GM19099 (cell line): ENCODE data around the gene FAM222B.

ENCODE experiments used
- POLR2A ChIP-seq: IDR thresholded peaks from 3 replicates; pipeline ENCODE4 v1.6.1; 2011; ENCODE audit warnings: low read depth; ENCODE audit not compliant: insufficient read length; ENCODE audit errors: extremely low read depth

The FAM222B gene

DNA sequence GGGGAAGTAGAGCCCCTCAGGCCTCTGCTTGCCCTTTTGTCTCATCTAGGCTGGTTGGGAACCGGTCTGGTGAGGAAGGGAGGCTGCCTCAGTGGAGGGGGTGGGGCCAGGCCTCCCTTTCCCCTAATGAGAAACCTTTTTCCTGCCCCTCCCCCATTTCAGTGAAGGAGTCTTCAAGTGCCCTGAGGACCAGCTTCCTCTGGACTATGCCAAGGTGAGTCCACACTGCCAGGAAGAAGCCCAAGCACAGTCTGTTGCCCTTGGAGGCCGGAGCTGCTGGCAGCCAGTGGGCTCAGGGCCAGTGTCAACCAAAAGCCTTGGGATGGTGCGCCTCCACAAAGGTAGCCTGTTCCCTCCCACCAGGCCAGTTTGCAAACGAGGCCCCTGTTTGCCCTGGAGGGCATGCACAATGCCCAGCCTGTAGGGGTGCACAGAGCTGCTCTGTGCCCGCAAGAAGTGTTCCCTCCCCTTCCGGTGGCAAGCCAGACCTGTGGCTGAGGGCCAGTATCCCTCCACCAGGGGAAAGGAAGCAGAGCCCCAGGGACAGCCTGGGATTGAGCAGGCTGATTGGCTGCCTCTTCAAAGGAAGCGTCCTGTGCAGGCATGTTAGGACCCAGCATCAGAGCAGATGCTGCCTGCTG, 95.4 kb downstream of the FAM222B start:
- peak; percentile 2 for TF ChIP-seq POLR2A

DNA sequence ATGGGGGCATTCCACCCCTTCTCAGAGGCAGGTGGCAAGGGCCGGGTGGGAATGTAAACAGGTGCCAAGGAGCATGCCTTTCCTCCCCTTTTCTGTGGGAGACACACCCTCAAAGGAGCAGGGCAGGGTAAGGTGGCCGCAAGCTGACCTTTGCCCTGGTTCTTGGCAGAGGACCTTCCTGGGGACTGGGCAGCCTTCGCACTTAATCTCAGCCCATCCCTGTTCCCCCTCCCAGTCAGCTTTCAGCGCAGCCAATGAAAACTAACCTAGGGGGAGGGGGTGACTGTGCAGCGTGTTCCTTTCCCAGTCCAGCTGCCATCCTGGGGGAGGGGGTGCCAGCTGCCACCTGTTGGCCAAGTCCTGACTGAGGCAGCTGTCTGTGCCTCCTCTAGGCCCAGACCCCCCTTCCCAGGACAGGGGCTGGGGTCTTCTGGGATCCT, 96.0 kb downstream of the FAM222B start:
- TF ChIP-seq POLR2A, result no peak

DNA sequence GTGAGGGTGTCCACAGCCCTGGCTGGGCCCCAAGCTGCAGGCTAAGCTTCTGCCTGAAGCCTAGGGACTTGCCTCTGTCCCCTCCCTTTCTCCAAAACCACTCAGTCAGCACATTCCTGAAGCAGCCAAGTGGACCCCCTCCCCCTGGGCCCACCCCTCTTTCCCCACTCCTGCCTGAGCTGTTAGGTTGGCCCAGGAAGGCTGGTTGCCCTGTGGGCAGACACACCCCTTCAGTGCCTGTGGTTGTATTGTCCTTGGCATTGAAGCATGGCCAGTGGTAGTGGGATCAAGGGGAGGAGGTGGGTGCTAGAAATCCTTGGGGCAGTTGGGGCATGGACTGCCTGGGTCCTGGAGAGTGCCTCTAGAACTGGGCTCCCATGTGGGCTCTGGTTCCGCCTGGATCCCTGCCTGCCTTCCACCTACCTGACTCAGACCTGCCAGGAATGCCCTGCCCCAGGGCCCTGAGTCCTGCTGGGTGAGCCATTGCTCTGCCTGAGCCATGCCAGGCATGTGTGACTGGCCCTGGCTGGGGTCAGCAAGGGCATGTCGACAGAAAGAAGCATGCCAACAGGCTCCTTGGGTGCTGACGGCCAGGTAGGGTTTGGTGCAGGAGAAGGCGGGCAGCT, 96.7 kb downstream of the FAM222B start:
- no peak for TF ChIP-seq POLR2A

- TF ChIP-seq POLR2A, result peak; percentile 41
Measured at GRCh38 chr17:28744972-28745785, 97.4 kb downstream of the FAM222B start.

GRCh38 chr17:28744104-28744971, 98.3 kb downstream of the FAM222B start:
- TF ChIP-seq POLR2A, result no peak

DNA sequence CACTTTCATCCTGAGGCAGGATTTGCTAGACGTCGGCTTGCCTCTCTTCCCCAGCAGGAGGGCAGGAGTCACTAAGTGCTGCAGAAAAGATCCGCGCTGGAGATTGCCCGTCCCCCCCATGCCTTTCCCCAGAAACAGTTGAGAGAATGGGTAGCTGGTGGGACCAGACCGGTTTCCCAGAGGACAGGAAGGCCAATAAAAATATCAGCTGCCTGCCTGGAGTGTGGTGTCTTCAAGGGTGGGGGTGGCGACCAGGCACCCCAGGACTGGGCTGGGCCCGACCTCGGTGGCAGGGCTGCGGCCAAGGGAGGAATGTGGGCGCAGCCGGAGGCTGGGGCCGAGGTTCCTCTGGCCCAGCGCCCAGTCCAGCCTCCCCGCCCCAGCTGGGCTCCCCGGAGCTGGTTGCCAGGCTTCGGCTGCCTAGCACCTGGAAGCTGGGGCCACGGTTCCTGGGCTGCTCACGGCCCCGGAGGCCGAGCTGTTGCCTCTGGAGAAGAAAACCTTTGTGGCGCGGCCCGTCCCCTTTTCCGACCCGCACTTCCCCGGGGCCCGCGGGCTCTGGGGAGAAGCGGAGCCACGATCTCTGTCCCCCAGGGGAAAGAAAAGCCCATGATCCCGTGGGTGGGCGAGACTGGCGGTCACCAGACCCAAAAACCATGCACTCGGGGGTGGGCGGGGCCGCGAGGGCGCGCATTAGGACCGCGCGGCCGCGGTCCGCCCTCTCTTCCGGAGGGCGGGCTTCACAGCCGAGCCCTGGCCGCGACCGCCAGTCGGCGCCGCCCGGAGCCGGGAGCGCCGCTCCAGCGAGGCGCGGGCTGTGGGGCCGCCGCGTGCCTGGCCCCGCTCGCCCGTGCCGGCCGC, 99.1 kb downstream of the FAM222B start, which contains the start of gene TRAF4:
Gene TRAF4, plus strand, starts transcription at position 769 of the 861 bp plus-strand sequence. CDS start 102 bp downstream, outside the sequence.
- TF ChIP-seq POLR2A, result peak; percentile 99

DNA sequence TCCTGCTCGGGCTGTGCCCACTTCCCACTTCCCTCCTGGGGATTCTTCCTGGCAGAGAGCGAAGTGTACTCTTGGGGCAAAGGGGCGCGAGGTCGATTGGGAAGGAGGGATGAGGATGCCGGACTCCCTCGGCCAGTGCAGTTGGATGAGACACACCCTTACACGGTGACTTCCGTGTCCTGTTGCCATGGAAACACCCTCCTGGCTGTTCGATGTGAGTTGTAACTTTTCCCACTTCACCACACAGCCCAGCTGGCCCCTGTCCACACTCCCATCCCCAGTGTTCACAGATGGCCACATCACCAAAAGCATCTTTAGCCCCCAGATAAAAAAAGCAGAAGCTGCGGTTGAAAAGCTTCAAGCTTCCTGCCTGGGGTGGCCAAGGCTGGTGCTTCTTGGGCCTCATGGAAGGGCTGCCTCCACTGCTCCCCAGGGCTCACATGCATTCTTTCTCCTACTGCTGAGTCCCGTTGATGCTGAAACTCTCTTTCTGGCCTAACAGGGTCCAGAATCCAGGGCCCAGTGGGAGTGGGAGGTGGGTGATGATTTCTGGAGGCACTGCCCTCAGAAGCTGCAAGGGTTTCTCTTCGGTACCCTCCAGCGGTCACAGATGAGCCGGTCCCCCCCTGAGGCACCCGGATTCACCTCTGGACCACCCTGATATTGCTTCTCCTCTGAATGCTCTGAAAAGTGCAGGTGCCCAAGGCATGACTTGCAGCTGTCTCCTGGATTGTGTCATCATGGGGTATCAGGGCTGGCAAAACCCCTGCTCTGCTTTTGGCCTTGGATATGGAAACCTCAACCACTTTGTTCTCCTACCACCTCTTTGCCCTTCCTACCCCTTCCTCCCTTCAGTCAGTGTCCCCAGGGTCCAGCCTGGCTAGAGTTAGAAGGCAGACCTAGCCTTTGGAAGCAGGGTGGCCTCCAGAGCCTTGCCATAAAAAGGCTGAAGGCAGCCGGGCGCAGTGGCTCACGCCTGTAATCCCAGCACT, 100.9 kb downstream of the FAM222B start:
- no peak for TF ChIP-seq POLR2A

DNA sequence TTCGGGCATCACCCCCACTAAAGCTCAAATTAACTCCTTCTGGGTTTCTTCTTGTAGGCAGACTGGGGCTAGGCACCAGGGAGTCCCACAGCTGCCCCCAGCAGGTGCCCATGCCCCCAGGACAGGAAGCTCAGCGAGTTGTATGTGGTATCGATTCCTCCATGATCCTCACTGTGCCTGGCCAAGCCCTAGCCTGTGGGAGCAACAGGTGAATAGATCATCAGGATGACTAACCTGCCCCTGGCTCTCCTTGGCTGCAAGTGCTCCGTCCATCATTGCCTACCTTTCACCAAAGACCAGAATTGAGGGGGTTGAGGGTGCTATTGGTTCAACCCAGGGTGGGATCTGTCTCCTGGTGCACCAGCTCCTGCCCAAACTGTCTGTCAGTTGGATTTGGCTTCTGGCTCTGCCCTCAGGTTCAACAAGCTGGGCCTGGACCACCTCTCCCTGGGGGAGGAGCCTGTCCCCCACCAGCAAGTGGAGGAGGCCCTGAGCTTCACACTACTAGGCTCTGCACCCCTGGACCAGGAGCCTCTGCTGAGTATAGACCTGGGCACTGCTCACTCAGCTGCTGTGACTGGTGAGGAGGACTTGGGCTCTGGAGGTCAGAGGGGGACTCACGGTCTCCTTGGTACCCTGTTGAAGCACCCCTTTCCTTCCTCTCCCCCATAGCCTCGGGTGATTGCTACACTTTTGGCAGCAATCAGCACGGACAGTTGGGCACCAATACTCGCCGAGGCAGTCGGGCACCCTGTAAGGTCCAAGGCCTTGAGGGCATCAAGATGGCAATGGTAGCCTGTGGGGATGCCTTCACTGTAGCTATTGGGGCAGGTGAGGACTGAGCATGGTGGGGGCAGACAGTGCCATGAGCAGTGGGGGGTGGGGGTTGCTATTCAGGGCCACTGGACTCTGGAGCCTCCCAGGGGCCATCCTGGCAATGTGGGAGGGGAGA, 101.9 kb downstream of the FAM222B start:
- TF ChIP-seq POLR2A, result no peak

- TF ChIP-seq POLR2A, result no peak
Measured at GRCh38 chr17:28738680-28739384, 103.8 kb downstream of the FAM222B start.

DNA sequence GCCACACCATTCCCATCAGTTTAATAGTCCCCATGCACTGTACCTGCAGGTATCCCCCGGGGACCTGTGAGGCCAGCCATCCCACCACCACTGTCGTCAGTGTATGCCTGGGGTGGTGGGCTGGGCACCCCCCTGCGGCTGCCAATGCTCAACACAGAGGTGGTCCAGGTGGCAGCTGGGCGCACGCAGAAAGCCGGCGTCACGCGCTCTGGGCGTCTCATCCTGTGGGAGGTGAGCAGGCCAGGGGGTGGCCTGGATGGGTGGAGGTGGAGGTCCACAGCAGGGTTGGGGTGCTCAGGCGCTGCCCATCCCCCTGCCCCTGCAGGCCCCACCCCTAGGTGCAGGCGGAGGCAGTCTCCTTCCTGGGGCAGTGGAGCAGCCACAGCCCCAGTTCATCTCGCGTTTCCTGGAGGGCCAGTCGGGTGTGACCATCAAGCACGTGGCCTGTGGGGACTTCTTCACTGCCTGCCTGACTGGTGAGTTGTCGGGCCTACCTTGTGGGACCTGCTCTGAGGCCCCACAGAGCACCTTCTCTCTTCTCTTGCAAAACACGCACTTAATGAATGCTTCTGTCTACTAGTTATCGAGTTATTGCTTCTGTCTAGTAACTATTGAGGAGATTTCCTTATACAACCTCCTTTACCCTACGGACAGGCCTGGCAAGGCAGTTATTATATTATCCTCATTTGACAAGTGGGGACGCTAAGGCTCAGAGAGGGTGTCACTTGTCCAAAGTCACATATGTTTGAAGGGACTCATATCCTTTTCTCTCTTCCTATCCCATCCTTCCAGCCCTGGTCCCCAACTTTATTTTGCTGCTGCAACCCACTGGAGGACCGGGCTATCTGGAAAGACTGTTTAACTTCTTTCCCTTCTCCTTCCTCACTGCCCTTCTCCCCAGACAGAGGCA, 104.6 kb downstream of the FAM222B start:
- TF ChIP-seq POLR2A, result peak; percentile 78
